DMS153 treated with DMSO at 0.1 percent for 48 hours (cell line): ENCODE data around the gene GNAI2.

Experiments used
- DNase-seq: peaks from one replicate; lab custom pipeline; 2025; ENCODE audit not compliant: unreplicated experiment; lab: John Stamatoyannopoulos, UW

GNAI2 gene

DNA sequence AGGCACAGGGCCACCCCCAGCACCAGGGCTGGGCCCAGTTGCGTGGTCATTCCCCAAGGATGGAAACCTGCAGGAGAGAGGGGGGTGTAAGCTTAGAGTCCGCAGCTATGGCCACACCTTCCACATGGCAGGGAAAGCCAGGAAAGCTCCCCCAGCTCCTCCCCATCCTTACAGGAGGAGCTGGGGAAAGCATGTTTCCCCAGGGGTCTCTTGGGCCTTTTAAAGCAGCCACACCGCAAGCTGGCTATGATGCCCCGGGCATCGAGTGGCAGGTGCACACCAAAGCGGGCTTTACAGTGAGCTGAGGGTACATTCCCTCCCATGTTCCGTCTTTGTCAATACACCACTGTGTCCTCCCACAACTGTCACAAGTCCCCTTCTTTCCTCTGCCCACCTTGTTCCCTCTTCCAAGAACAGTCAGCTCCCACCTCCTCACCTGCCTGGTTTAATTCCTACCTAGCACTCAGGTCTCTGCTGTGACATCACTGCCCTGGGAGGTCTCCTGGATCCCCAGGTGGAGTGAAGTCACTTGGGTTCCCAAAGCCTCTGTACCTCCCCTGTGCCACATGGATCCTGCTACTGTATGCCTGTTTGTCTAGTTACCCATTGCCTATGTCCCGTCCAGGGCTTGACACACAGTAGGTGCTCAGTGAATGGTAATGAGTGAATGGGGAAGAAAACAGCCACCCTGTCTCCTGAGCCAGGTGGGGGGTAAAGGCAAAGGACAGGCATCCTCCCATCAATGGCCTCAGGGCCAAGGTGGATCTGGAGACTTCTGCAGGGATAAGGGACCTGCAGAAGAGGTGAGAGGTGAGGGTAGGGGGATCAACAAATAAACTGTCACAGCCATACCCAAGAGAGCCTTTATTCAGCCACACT, 59.8 kb downstream of the GNAI2 start:
- no peak for DNase-seq

DNA sequence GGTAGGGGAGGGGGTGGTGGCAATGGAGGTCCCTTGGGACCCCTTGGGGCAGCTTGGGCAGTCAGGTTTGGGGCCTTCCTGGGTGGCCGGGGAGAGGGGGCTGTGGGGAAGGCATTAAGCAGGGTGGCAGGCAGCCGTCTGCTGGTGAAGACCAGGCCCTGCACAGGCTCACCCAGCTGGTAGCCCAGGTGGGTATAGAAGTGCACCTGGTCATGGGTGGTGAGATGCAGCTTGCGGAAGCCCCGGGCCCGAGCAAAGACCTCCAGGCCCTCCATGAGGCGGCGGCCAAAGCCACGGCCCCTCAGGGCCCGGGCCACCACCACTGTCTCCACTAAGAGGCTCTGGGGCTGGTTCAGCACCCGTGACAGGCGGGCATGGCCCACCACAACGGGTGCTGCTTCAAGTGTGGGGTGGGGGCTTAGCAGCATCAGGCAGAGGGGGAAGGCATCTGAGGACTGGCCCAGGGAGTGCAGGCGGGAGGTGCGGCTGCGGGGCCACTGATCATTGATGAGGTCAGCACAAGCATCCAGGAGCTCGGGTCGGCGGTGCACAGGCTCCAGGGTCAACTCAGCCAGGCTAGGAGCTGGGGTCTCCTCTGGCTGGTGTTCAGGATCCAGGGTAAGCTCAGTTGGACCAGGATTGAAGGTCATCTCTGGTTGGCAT, 60.8 kb downstream of the GNAI2 start:
- DNase-seq: no peak

DNA sequence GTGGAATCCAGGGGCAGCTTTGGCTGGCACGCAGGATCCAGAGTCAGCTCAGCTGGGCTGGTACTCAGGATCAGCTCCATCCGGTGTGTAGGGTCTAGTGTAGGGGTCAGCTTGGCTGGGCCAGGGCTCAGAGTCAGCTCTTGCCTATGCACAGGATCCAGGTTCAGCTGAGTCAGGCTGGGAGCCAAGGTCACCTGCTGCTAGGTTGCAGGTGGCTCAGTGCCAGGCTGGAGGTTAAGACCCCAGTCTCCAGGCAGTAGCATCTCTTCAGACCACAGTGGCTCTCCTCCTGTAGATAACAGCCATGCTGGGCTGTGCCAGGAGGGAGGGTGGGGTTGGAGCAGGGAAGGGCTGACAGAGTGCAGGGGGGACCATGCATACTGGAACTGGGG, 61.4 kb downstream of the GNAI2 start:
- DNase-seq: no peak

DNA sequence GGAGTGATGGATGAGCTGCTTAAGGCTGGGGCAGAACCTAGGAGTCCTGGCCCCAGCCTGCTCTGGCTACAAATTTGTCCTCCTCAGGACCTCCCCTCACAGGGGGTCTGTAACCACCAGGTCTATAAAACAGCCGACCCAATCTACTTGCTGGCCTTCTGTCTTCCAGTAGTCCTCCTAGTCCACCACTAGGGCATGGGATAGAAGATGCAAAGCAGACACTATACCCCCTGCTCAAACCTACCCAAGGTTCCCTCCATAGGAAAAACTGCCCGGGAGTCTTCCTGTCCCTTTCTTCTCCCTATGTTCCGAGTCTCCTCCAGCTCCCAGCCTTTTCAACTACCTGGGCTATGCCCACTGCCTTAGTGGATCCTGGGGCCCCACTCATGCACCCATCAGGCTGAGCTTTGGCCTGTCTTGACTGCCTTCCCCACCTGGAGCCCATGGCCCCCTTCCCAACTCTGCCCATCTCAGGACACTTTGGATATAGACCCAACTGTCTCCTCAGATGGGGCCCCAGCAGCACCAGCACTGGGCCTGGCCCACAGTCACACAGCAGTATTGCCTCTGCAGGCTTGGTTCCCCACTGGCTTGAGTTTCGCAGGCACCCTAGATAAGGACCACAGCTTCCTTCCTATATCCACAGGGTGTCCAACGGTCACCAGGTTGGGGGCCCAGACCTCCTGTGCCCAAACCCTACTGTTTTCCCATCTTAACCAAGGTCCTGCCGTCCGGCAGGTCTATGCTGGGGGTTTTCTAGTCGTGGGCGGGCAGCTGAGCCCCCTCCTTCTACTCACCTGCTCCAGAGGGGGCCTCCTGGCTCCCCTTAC, 62.1 kb downstream of the GNAI2 start:
- DNase-seq: no peak

DNA sequence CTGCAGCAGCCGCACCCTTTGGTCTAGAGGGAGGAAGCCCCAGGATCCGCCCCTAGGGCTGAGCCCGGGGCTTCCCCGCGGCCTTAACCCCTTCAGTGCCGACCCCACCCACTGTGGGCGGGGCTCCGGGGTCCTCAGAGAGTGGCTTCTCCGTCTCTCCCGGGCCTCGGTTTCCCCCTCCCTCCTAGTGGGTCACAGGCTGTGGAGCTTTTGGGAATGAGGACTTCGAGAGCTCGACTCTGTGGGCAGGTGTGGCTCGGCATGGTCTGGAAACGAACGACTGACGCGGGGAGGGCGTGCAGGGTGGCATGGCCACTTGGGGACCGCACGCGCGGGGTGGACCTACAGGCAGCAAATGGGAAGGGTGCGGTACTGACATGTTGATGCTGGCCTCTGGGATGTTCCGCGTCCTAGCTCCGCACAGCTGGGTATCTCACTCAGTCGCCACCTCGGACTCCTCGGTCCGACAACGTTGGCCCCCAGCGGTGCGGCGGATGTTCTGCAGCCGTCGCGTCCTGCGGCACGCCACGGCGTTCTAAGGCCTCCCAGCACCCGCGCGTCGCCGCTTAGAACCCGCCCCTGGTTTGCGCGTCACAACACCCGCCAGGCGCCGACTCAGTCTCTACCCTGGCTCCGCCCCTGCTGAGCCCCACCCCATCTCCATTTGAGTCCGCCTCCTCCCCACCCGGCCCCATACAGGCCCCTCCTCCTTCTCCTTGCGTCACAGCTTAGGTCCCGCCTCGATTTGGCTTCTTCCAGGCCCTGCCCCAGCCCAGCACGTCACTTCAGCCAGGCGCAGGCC, 63.0 kb downstream of the GNAI2 start, which contains the start of the genes HYAL3 and NAA80:
HYAL3 (minus strand) TSS at position 570 of the 802 bp plus-strand sequence. CDS start 3,803 bp downstream, outside the sequence.
NAA80 (minus strand) TSS at position 570 of the 802 bp plus-strand sequence. CDS start 1,942 bp downstream, outside the sequence.
- DNase-seq: peak; percentile 77

DNA sequence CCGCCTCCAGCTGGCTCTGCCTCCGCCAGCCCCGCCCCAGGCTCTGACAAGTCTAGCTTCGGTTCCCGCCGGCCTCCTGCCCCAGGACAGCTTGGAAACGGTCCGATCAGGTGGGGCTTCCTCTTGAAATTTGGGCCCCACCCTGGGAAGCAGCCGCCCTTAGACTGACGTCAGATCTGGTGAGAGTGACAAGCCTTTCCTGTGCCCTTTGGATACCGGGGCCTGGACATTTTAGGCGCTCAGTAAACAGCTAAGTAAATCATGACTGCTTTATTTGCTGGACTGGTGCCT, 63.6 kb downstream of the GNAI2 start:
- DNase-seq: no peak

DNA sequence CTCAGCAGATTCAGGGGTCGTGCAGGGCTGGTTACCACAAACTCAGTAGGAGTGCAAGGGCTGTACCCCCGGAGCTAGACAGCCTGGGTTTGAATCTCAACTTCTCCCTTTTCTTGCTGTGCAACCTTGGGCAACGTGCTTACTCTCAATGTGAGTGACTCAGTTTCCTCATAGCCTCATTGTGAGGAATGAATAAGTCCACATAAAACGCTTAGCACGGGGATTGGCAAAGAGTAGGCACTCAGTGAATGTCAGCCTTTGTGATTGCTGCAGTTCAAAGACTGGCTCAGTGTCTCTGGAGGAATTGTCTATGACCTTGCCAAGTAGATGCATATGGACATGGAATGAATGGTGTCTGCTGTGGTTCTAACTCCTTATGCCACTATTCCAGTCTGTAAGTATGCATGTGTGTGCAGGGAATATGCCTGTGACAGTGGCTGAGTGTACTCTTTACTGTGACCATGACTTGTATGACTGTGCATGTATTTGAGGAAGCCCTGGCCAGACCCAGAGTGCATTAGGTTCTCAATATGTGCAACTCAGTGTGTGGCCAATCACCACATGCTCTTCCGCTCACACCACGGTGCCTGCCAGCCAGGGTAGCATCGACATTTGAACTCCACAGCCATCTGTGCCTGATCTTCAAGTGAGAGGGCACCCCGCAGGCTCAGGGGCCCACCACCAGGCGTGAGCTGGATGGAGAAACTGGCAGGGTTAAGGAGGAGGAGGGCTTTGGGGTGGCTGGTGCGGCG, 64.1 kb downstream of the GNAI2 start:
- no peak for DNase-seq

DNA sequence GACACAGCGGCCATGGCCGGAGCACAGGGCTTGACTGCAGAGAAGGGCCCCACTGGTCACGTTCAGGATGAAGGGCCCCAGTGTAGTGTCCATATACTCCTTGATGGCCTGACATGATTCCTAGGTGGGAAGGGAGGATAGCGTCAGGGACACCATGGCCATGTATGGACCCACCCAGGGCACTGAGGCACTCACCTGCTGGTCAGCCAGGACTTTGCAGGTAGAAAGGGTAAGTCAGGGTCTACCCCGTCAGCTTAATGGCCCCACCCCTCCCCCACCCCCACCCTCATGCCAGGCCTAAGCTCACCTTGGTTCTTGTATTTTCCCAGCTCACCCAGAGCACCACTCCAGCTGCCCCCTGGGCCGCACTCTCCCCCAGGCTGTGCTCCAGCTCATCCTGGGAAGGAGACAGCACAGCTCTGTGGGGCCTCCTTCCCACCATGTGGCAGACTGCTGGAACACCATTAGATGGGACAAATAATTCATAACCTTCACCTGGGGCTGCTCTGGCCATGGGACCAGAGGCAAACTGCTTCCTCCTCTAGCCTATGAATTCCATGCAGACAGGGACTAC, 64.8 kb downstream of the GNAI2 start:
- DNase-seq: no peak

DNA sequence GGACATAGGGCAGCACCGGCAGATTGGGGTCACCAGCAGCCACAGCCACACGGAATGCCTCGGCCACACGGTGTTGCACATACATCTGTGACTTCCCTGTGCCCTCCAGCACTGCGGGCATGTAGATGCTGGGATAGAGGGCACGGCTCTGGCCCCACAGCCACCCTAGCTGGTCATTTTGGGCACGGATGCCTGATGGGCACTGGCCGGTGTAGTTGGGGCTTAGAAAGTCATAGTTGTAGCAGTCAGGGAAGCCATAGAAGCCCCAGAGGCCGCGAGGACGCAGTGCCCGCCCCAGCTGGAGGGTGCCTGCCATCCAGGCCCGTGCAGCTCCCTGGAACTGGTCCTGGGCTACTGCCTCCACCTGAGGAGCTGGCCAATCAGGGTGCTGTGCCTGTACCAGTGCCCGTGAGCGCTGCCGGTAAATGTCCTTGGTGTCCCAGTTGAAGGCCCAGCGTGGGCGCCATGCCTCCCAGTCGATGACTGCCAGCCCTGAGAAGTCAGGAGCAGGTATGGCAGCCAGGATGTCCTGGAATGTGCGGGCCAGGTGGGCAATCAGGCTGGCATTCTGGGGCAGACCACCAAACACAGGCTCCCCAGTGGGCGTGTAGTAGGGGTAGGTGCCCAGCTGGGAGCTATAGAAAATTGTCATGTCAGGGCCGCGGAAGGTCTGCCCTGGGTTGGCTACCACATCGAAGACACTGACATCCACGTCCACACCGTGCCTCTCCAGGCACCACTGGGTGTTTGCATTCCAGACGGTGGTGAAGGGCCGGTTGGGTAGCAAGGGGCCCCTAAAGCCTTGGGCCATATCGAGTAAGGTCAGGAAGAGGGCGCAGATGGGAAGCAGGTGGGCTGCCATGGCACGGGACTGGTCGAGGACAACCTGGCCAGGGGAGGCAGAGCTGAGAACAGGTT, 66.3 kb downstream of the GNAI2 start:
- DNase-seq: no peak

DNA sequence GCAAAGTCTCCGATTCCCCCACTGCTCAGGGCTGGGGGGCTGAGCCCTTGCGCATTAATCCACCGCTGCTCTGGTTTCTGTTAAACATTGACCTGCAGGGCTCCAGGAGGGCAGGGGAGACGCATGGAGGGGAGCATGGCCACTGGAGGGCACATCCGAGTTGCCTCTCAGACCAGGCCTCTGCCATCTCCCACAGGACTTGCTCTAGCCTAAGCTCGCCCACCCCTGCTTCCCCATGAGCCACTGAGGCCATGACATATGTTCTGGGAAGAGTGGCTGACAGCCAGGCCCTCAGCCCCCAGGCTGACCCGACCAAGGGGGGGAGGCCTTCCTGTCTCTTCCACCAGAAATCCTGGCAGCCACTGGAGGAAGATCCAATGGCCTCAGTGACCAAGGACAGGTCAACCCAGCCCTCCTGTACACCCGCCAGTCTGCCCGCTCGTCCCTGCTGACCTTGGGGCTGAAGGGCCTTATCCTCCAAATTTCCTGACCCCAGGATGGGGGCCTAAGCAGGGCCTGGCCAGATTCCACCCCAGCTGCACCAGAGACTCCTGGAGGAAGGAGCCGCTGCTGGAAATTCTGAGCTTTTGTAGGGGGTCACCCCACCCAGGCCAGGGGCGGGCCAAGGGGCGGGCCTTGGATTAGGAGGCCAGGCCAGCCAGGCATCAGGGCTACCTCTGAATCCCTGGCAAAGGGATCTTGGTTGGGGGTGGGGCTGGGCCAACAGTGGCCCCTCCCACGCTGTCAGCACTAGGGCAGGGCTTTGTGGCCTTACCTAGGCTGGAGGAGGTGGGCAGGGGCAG, 67.2 kb downstream of the GNAI2 start, which contains the start of gene HYAL1:
HYAL1 (minus strand) TSS at position 562 of the 803 bp plus-strand sequence. CDS start 618 bp downstream, outside the sequence.
- no peak for DNase-seq

DNA sequence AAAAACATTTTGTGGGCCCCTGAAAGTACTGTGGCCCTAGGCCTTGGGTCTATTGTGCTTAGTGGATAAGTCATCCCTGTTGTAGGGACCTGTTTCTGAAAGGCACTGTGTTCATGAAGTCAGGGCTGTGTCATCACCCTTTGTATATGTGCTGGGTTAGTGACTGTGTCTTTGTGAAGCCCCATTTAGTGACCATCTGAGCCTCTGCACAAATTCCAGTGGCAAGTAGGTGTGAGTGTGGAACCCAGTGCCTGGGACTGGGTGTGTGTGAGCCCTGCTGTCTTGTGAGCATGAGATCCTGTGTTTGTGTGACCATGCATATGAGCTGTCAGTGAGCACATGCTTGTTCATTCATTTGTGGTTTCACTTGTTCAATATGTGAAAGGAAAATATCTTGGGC, 68.6 kb downstream of the GNAI2 start:
- no peak for DNase-seq
